Spleen (tissue), 11 donors: ENCODE data around the gene CCNY. TPM values are rescaled to one million over a fixed set of nuclear protein-coding genes. Genes with fewer than 3 reads are reported as not detected.

Experiments used
- DNase-seq: peaks from one replicate; pipeline ENCODE4 v3.0.0-alpha.2; 2020
- H3K27ac ChIP-seq, 8 donors: fragments of 200-600 bp; sonication (generic) in 7 of 8; 1 replicate in 4 of 8; 2 replicates in 4 of 8; pipeline versions ENCODE4 v1.5.0 to v1.8.0; 2016 to 2021; ENCODE audit warnings: inconsistent platforms in 4 of 8, mild to moderate bottlenecking in 4 of 8, moderate library complexity in 1 of 8
- H3K27me3 ChIP-seq, 7 donors: fragments of 200-600 bp; sonication (generic) in 6 of 7; replicated peaks in 1 of 7; 1 replicate in 4 of 7; 2 replicates in 3 of 7; pipeline versions ENCODE4 v1.5.0 to v1.8.0; 2016 to 2021; ENCODE audit warnings: inconsistent platforms in 3 of 7, mild to moderate bottlenecking in 1 of 7
- H3K36me3 ChIP-seq, 6 donors: fragments of 200-600 bp; sonication (generic) in 5 of 6; 1 replicate in 4 of 6; 2 replicates in 2 of 6; pipeline versions ENCODE4 v1.5.0 to v1.8.0; 2016 to 2021; ENCODE audit warnings: inconsistent platforms in 2 of 6
- H3K4me1 ChIP-seq, 6 donors: fragments of 200-600 bp; sonication (generic) in 5 of 6; 1 replicate in 3 of 6; 2 replicates in 3 of 6; pipeline versions ENCODE4 v1.5.0 to v1.8.0; 2016 to 2021; ENCODE audit warnings: inconsistent platforms in 3 of 6
- H3K4me3 ChIP-seq, 8 donors: fragments of 200-600 bp; sonication (generic) in 7 of 8; 1 replicate in 4 of 8; 2 replicates in 4 of 8; pipeline versions ENCODE4 v1.5.0 to v1.8.0; 2016 to 2021; ENCODE audit warnings: inconsistent platforms in 4 of 8, mild to moderate bottlenecking in 4 of 8, moderate library complexity in 2 of 8
- H3K9me3 ChIP-seq, 8 donors: fragments of 200-600 bp; sonication (generic) in 7 of 8; 1 replicate in 4 of 8; 2 replicates in 4 of 8; pipeline versions ENCODE4 v1.5.0 to v1.8.0; 2016 to 2021; ENCODE audit warnings: inconsistent platforms in 4 of 8
- CTCF ChIP-seq, 11 experiments: fragments of 200-600 bp in 7 of 11; fragments of 450-650 bp in 4 of 11; sonication (generic) in 4 of 11; IDR thresholded peaks in 8 of 11; conservative IDR thresholded peaks in 3 of 11; 1 replicate in 7 of 11; 2 replicates in 4 of 11; pipeline versions ENCODE4 v1.4.0 to v1.8.0; 2016 to 2021; ENCODE audit warnings: antibody characterized with exemption in 11 of 11, inconsistent platforms in 4 of 11, mild to moderate bottlenecking in 1 of 11
- POLR2A ChIP-seq, 3 donors: fragments of 450-650 bp; IDR thresholded peaks; one replicate each; pipeline ENCODE4 v1.5.1; 2017; ENCODE audit warnings: antibody characterized with exemption in 3 of 3, mild to moderate bottlenecking in 1 of 3
- POLR2AphosphoS5 ChIP-seq, 3 donors: sonication (generic); formaldehyde crosslinking; IDR thresholded peaks; one replicate each; pipeline ENCODE4 v1.5.1; 2017; ENCODE audit warnings: antibody characterized with exemption in 3 of 3
- WGBS, 5 donors: extraction: QIAGEN DNeasy Blood & Tissue Kit in 3 of 5; methylation state at CpG; one replicate each; pipeline versions ENCODE4 v1.1.5 to v1.1.7; 2013 to 2018; 5-methylcytosine and 5-hydroxymethylcytosine counted together
- intact Hi-C: fragments of 100-400 bp; cut with DNase I; formaldehyde crosslinking; loops from one replicate; pipeline ENCODE4 v1.15.0; 2023; ENCODE audit warnings: low total_unique reads
- polyA plus RNA-seq, 3 donors: library from polyadenylated mRNA; stranded (reverse); fragments of 200-250 nt; gene quantifications; one replicate each; pipeline ENCODE4 v1.2.1, GENCODE V29; 2013
- total RNA-seq, 7 donors: library from RNA; depleted of rRNA in 3 of 7; stranded (reverse); fragments of >200 nt in 3 of 7; fragmentation: NEBNext Ultra II Directional in 4 of 7; extraction: Animal tissue kit (Norgen Biotek cat#: 25700) in 4 of 7; gene quantifications; one replicate each; pipeline versions ENCODE4 v1.1.0 to v1.2.1, GENCODE V29; 2016 to 2021
- donor health status: healthy with polysubstance abuse.
- donor health status: DM: no; HTN: no; CAD: no; lungs with moderate emphysema.
- donor health status: DM: no; HTN: no; CAD: no.
- donor health status: Bipolar disorder and iron deficiency.
- donor health status: healthy.
- donor health status: DM: no; HTN: no; CAD: no.
- donor health status: DM: yes; HTN: yes; CAD: no.

CCNY gene
- total and polyA plus RNA-seq, 10 donors, result 21.1 to 83.1 (median 52.1) TPM

DNA sequence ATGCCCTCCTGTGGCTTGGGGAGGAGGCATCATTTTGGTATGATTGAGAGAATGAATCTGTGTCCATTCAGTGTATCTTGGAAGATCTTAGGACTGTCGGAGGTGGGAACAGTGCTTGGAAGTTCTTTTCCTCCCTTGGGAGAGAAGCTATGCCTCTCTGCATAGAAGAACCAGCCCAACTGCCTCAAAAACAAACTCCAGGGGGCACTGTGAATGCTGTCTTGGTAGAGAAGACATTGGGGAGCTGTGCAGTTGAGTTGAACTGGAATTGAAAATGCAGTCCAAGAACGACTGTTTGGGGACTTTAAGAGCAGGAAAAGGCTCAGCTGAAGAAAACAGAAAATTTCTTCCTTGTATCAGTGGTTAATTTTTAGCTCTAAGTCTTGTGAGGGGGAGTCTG, 263.9 kb downstream of the CCNY start:
- intact Hi-C loops, result no loop called here
- TF ChIP-seq POLR2A (IDR thresholded peaks at IDR 0.05) (no peak), POLR2AphosphoS5 (IDR thresholded peaks at IDR 0.05) (no peak), CTCF (IDR thresholded peaks at IDR 0.05 in 8 of 11, conservative IDR thresholded peaks at IDR 0.05 in 3 of 11) (no peak)
- Histone ChIP-seq H3K27me3 (peaks cover 0 to 25% (median 0%) of the 10 kb centered on the region in 7 donors), H3K27ac (no peak overlapping the region), H3K4me1 (no peaks in the 10 kb centered on the region), H3K9me3 (peaks cover 0 to 10% (median 5%) of the 10 kb centered on the region in 8 donors), H3K36me3 (no peaks in the 10 kb centered on the region), H3K4me3 (no peak overlapping the region)
- 64 to 85% (median 68%) methylated on average over 2 of the region's 2 CpGs for WGBS, 5 donors
- no peak for DNase-seq

- H3K36me3 ChIP-seq, result no peaks in the 10 kb centered on the region
- H3K27ac ChIP-seq, result no peak within 1 kb of the TSS
- TF ChIP-seq POLR2A (IDR thresholded peaks at IDR 0.05) (no peak), POLR2AphosphoS5 (IDR thresholded peaks at IDR 0.05) (no peak), CTCF (IDR thresholded peaks at IDR 0.05 in 8 of 11, conservative IDR thresholded peaks at IDR 0.05 in 3 of 11) (no peak)
- peaks cover 0 to 19% (median 5%) of the 10 kb centered on the region in 8 donors for H3K9me3 ChIP-seq
- DNase-seq, result no peak
- peaks cover 0 to 13% (median 10%) of the 10 kb centered on the region in 6 donors for H3K4me1 ChIP-seq
- no peak within 1 kb of the TSS for H3K4me3 ChIP-seq
- WGBS, 5 donors, result 53 to 71% (median 60%) methylated on average over 8 of the region's 8 CpGs
- peaks cover 7 to 71% (median 15%) of the 10 kb centered on the region in 7 donors for H3K27me3 ChIP-seq
- intact Hi-C loops, result no loop called here
Measured at GRCh38 chr10:35605191-35605590, 268.9 kb downstream of the CCNY start, which contains the start of gene GJD4. TSS of gene GJD4 (plus strand) at chr10:35605341. CDS start at chr10:35605568, 227 bp downstream.

DNA sequence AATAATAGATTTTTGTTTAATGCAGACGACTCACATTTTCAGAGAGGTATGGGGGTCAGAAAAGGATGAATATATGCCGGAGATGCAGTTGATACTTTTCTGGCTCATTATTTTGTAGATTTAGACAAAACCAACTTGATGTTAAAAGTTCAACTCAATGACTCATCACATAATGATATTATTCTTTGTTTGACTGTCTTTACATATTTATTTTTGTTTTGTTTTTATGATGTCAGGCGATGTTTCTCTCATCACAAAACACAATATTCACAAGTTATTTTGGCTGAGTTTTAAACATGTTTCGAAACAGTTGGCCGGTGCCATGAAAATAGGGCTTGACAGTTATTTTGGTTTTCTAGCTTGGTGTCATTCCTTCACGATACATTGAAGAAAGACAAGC, 270.1 kb downstream of the CCNY start:
- 91 to 95% (median 93%) methylated on average over 6 of the region's 6 CpGs for WGBS, 5 donors
- no peak for DNase-seq
- H3K4me1 ChIP-seq, result peaks cover 0 to 13% (median 10%) of the 10 kb centered on the region in 6 donors
- peaks cover 7 to 76% (median 15%) of the 10 kb centered on the region in 7 donors for H3K27me3 ChIP-seq
- H3K9me3 ChIP-seq, result peaks cover 0 to 15% (median under 1%) of the 10 kb centered on the region in 8 donors
- no peak overlapping the region for H3K27ac ChIP-seq
- no peaks in the 10 kb centered on the region for H3K36me3 ChIP-seq
- intact Hi-C loops, result no loop called here
- no peak for TF ChIP-seq POLR2AphosphoS5 (IDR thresholded peaks at IDR 0.05)
- TF ChIP-seq CTCF (IDR thresholded peaks at IDR 0.05 in 8 of 11, conservative IDR thresholded peaks at IDR 0.05 in 3 of 11), result no peak
- TF ChIP-seq POLR2A (IDR thresholded peaks at IDR 0.05), result no peak
- H3K4me3 ChIP-seq, result no peak overlapping the region

GRCh38 chr10:35607475-35608327, 271.4 kb downstream of the CCNY start:
- no peaks in the 10 kb centered on the region for H3K36me3 ChIP-seq
- H3K27ac ChIP-seq, result no peak overlapping the region
- DNase-seq, result no peak
- H3K9me3 ChIP-seq, result peaks cover 0 to 12% (median 0%) of the 10 kb centered on the region in 8 donors
- 9 to 20% (median 13%) methylated on average over 67 to 78 of the region's 78 CpGs for WGBS, 5 donors
- H3K4me3 ChIP-seq, result peak overlapping the region; percentile 22 to 68 (median 34)
- peaks cover 0 to 13% (median 10%) of the 10 kb centered on the region in 6 donors for H3K4me1 ChIP-seq
- H3K27me3 ChIP-seq, result peaks cover 7 to 75% (median 15%) of the 10 kb centered on the region in 7 donors
- intact Hi-C loops, result no loop called here
- TF ChIP-seq POLR2A (IDR thresholded peaks at IDR 0.05) (no peak), CTCF (IDR thresholded peaks at IDR 0.05 in 8 of 11, conservative IDR thresholded peaks at IDR 0.05 in 3 of 11) (no peak), POLR2AphosphoS5 (IDR thresholded peaks at IDR 0.05) (no peak)
